ENCODE results near the gene ARID3A. TPM values are rescaled to one million over a fixed set of nuclear protein-coding genes. Genes with fewer than 3 reads are reported as not detected.

Gene ARID3A
- total and polyA plus RNA-seq, 2 donors (not counting 3 experiments of a cell fraction or from before 2014, with no cell fraction given): 5.4 to 13.2 TPM

GRCh38 chr19:1000591-1001537, 75.0 kb downstream of the ARID3A start:
- FAIRE-seq (no peak), DNase-seq (ENCODE audit: low read depth, low spot score) (no peak)
- Histone ChIP-seq H3K27ac (ENCODE audit: insufficient read depth, low read depth, low read length) (no peak overlapping the region), H3K4me3 (replicated peaks in 1 of 3; ENCODE audit: insufficient read depth in 1 of 3, low read depth in 1 of 3, low read length in 3 of 3) (no peak overlapping the region), H3K9me3 (replicated peaks; ENCODE audit: control insufficient read depth, insufficient read depth, low read length) (no peaks in the 10 kb centered on the region), H4K20me1 (replicated peaks; ENCODE audit: control insufficient read depth, extremely low read depth, insufficient read depth, low read length) (no peaks in the 10 kb centered on the region), H3K9ac (replicated peaks; ENCODE audit: extremely low read depth, insufficient read depth, low read length) (no peak overlapping the region), H3K4me2 (ENCODE audit: insufficient read depth, low read length) (no peak overlapping the region), H3K9me1 (replicated peaks; ENCODE audit: control insufficient read depth, extremely low read depth, insufficient read depth, low read length) (no peaks in the 10 kb centered on the region), H3K4me1 (ENCODE audit: control insufficient read depth, extremely low read depth, insufficient read depth, low read length) (no peaks in the 10 kb centered on the region), H3K79me2 (ENCODE audit: control insufficient read depth, insufficient read depth, low read length) (no peaks in the 10 kb centered on the region), H2AFZ (ENCODE audit: low read depth, low read length) (no peak overlapping the region), H3K27me3 (ENCODE audit: control insufficient read depth in 2 of 2, insufficient read depth in 2 of 2, low read length in 2 of 2) (peaks cover 20 to 26% of the 10 kb centered on the region in 2 experiments), H3K36me3 (ENCODE audit: control insufficient read depth in 2 of 2, extremely low read depth in 1 of 2, insufficient read depth in 2 of 2, low read length in 2 of 2) (no peaks in the 10 kb centered on the region)
- no peak for TF ChIP-seq FOS (IDR thresholded peaks at IDR 0.05; ENCODE audit: borderline replicate concordance, insufficient read depth, low read length)
- TF ChIP-seq, protein P1, sequence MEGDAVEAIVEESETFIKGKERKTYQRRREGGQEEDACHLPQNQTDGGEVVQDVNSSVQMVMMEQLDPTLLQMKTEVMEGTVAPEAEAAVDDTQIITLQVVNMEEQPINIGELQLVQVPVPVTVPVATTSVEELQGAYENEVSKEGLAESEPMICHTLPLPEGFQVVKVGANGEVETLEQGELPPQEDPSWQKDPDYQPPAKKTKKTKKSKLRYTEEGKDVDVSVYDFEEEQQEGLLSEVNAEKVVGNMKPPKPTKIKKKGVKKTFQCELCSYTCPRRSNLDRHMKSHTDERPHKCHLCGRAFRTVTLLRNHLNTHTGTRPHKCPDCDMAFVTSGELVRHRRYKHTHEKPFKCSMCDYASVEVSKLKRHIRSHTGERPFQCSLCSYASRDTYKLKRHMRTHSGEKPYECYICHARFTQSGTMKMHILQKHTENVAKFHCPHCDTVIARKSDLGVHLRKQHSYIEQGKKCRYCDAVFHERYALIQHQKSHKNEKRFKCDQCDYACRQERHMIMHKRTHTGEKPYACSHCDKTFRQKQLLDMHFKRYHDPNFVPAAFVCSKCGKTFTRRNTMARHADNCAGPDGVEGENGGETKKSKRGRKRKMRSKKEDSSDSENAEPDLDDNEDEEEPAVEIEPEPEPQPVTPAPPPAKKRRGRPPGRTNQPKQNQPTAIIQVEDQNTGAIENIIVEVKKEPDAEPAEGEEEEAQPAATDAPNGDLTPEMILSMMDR (IDR thresholded peaks at IDR 0.05; ENCODE audit: extremely low read depth in 1 of 2, insufficient read depth in 1 of 2, low read depth in 1 of 2, low read length in 2 of 2): no peak
- TF ChIP-seq EZH2 (IDR thresholded peaks at IDR 0.05; ENCODE audit: borderline replicate concordance, low read depth, low read length, severe bottlenecking): peak; percentile 55
- TF ChIP-seq MYC (IDR thresholded peaks at IDR 0.05; ENCODE audit: low read depth, low read length): no peak
- TF ChIP-seq MAX (IDR thresholded peaks at IDR 0.05; ENCODE audit: insufficient read depth, insufficient read length): no peak
- TF ChIP-seq JUN (IDR thresholded peaks at IDR 0.05; ENCODE audit: borderline replicate concordance, insufficient read depth, insufficient read length, low read depth): no peak
- ChIA-PET POLR2A (interaction anchor here (0.7 kb wide), 1 partner anchor 21 kb away, joined by 3 read pairs; the partner anchor contains the start of gene RNU6-2), CTCF (interaction anchor here (0.6 to 1.4 kb wide), 5 partner anchors 21 to 152 kb away, joined by 3 to 5 read pairs (median 3); partner anchors contain the start of gene RNU6-2)
- no TSS peak for BruUV-seq (replicated peaks)
- dilution Hi-C loops (cut with MboI; ENCODE audit: extremely low pct_ligation_motif_present, low sequenced_read_pairs): no loop called here
- intact Hi-C loops (cut with micrococcal nuclease): loop anchor here (1.0 to 2.0 kb wide), 2 partner anchors 20 to 80 kb away; partner anchors contain the start of genes RNU6-2 and TMEM259
